Astrocyte of the spinal cord (primary cell): ENCODE data around the gene CRELD2.
A peak's percentile ranks its signal among the peaks of the same experiment; 100 is the strongest.

ENCODE experiments used
- DNase-seq: peaks from one replicate; pipeline ENCODE4 v3.0.0; 2011; ENCODE audit warnings: low read depth, low spot score
- H3K4me3 ChIP-seq: 2 replicates; pipeline ENCODE4 v1.5.1; 2011; ENCODE audit warnings: low read depth, mild to moderate bottlenecking, low read length, moderate library complexity
- in situ Hi-C: cut with HindIII; loops from 2 replicates; pipeline ENCODE4 v1.10.0; 2017; ENCODE audit warnings: low sequenced_read_pairs
- TF ChIP-seq, protein P1 (sequence below): IDR thresholded peaks from 2 replicates; pipeline ENCODE4 v1.5.1; 2012; ENCODE audit warnings: low read depth, mild to moderate bottlenecking, low read length, inconsistent platforms

Gene CRELD2

DNA sequence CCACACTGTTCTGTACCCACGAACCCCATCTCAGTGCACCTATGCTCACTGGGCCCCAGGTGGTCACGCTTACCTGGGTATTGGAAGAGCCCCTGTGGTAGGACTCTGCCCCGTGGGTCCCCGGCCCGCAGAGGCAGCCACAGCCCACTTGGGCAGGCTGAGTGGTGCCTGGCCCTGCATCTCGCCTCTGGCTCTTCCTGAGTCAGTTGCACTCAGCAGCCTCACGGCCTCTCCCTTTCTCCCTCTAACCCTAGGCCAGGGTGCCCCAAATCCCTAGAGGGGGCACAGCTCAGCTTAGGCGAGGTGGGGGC lies 9.7 kb downstream of the CRELD2 start:
- no peak for DNase-seq
- in situ Hi-C loops, result no loop called here
- TF ChIP-seq, protein P1, sequence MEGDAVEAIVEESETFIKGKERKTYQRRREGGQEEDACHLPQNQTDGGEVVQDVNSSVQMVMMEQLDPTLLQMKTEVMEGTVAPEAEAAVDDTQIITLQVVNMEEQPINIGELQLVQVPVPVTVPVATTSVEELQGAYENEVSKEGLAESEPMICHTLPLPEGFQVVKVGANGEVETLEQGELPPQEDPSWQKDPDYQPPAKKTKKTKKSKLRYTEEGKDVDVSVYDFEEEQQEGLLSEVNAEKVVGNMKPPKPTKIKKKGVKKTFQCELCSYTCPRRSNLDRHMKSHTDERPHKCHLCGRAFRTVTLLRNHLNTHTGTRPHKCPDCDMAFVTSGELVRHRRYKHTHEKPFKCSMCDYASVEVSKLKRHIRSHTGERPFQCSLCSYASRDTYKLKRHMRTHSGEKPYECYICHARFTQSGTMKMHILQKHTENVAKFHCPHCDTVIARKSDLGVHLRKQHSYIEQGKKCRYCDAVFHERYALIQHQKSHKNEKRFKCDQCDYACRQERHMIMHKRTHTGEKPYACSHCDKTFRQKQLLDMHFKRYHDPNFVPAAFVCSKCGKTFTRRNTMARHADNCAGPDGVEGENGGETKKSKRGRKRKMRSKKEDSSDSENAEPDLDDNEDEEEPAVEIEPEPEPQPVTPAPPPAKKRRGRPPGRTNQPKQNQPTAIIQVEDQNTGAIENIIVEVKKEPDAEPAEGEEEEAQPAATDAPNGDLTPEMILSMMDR, result no peak
- no peak overlapping the region for H3K4me3 ChIP-seq

DNA sequence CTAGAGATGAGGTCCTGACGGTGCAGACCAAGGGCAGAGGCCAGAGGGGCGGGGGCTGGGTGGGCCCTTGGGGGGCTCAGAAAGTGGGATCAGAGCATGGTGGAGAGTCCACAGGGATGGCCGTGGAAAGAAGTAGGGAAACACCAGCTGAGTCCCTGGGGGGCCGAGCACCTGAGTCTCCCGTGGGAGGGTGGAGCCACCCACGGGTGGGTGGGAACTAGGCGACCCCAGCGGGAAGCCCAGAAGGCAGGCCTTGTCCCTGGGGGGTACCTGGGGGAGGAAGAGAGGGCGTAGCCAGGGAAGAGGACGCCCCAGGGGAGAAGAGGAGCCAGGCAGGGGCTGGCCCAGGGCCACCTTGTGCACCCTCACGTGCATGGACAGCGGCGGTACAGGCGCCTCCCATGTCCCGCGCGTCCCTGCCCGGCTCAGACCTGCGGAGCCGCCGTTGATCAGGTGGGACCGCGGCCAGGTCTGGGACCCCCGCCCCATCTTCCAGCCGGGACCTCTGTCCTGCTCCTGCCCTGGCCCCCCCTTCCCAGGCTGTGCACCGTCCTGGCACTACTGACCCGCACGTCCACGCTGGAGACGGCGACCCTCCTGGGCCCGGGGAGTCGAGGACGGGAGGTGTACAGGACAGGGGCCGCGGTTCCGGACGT lies 10.2 kb downstream of the CRELD2 start:
- in situ Hi-C loops, result no loop called here
- DNase-seq, result no peak
- TF ChIP-seq, protein P1, result no peak
- H3K4me3 ChIP-seq, result no peak overlapping the region

DNA sequence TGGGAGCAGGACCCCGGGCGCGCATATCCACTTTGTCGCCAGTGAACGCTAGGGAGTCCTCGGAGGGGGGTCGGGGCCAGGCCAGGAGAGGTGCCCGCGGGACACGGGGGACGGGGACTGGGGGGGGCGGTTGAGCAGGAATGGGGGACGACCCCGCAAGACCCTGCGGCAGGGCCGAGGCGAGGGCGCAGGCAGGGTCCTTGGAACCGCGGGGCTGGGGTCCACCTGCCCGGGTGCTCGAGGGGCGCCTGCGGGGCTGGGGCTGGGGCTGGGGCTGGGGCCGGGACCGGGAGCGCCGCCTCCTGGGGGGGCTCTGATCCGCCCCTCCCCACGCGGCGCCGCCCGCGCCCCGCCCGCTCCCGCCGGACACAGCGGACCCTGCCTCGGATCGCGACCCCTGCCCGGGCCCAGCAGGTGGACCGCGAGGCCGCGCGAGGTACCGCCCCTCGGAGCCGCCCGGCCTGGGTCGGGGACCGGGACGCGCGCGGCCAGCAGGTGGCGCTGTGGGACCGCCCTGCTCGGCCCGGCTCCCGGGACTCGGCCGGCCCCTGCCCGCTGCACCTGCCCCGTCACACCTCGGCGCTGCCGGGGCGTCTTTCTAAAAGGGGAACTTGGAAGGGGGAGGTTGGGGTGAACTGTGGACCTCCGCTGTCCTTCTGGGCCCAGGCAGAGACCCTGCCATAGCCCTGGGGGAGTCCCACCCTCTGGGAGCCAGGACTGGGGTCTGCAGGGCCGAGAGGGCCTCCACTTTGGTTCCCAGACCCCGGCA lies 11.0 kb downstream of the CRELD2 start:
- H3K4me3 ChIP-seq, result no peak overlapping the region
- in situ Hi-C loops, result no loop called here
- TF ChIP-seq, protein P1, result peak; percentile 51
- no peak for DNase-seq

DNA sequence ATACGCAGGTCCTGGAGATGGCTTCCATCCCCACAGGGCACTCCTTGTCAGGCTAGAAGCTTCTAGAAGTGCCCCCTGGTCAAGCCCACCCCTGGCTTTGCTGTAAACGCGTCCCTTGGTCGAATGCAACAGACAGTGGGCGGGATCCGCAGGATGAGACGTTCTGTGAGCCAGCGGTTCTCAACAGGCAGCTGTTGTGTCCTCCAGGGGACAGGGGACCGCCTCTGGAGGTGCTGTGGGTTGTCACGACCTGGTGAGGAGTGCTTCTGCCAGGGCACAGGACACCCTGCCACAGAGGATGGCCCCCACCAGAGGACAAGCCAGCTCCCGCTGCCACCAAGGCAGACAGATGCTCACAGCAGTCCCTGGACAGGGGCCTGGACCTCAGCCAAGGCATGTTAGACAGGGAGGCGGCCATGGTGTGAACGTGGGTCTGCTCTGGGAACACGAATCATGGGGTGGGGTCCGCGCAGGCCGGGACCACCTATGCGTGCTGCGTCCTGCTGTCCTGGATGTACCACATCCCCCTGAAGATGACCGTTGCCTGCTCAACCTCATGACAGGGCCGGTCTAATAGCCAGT lies 11.7 kb downstream of the CRELD2 start:
- in situ Hi-C loops, result no loop called here
- DNase-seq, result no peak
- no peak overlapping the region for H3K4me3 ChIP-seq
- TF ChIP-seq, protein P1, result no peak

DNA sequence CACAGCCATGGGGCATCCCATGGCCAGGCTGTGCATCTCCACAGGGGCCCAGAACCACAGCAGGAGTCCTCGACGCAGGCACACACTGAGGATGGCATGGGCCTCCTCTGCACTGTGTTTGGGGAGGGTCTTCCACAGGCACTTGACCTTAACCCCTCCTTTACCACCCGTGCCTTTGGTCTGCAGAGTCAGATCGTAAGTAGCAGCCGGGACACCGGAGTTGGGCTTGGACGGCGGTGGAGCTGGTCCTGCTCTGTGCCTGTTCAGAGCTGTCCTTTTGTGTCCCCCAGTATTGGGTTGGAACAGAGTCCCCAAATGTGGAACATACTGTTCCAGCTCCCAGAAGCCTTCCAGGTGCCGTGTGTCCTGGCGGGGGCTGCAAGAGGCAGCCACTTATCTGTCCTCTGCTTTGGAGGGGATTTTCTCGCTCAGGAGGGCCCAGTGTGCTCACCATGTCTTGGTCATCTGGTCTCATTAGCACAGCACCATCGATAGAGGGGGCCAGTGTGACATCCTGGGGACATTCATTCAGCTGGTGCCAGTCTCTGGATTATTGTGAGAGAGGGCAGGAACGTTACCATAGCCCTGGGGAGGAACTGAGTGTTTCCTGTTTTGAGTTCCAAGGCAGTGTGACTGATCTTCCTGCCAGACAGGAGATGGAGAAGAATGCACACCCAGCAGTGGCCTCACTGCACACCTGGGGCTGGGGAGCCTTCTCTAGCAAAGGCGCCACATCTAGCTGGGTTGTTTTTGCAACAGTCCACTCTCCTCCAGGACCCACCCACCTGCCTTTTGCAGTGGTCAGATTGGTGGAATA lies 12.4 kb downstream of the CRELD2 start:
- DNase-seq, result peak; percentile 43
- in situ Hi-C loops, result no loop called here
- H3K4me3 ChIP-seq, result no peak overlapping the region
- TF ChIP-seq, protein P1, result peak; percentile 61
